Esophagus (tissue), 2 donors: ENCODE measurements around the gene TMEM132D. TPM values are rescaled to one million over a fixed set of nuclear protein-coding genes. Genes with fewer than 3 reads are reported as not detected.
"Not testable (repeated sequence)": the region's sequence is repeated elsewhere in the genome, so short reads cannot be mapped to it uniquely, and the experiment has no call there.

Experiments
- H3K27ac ChIP-seq, 2 donors: one replicate each; pipeline ENCODE4 v1.5.1; 2013; ENCODE audit warnings: low read depth in 2 of 2, mild to moderate bottlenecking in 2 of 2, inconsistent platforms in 1 of 2, low read length in 1 of 2, moderate library complexity in 1 of 2
- H3K27me3 ChIP-seq, 2 donors: one replicate each; pipeline ENCODE4 v1.6.1; 2013; ENCODE audit warnings: low read length in 2 of 2, control low read depth in 1 of 2, mild to moderate bottlenecking in 1 of 2; ENCODE audit not compliant: insufficient read depth in 2 of 2, control insufficient read depth in 1 of 2
- H3K36me3 ChIP-seq, 2 donors: one replicate each; pipeline ENCODE4 v1.6.1; 2013; ENCODE audit warnings: low read length in 1 of 2; ENCODE audit not compliant: control insufficient read depth in 2 of 2, insufficient read depth in 2 of 2
- H3K4me1 ChIP-seq, 2 donors: one replicate each; pipeline ENCODE4 v1.6.1; 2013; ENCODE audit warnings: low read length in 1 of 2; ENCODE audit not compliant: control insufficient read depth in 2 of 2, insufficient read depth in 2 of 2
- H3K4me3 ChIP-seq, 2 donors: one replicate each; pipeline ENCODE4 v1.5.1; 2013; ENCODE audit warnings: low read length in 2 of 2, mild to moderate bottlenecking in 2 of 2, low read depth in 1 of 2, moderate library complexity in 1 of 2
- H3K9me3 ChIP-seq, 2 donors: one replicate each; pipeline ENCODE4 v1.6.1; 2013; ENCODE audit warnings: mild to moderate bottlenecking in 2 of 2, low read depth in 1 of 2, low read length in 1 of 2, moderate library complexity in 1 of 2; ENCODE audit not compliant: control insufficient read depth in 2 of 2, insufficient read depth in 1 of 2
- WGBS, 2 donors: extraction: QIAGEN DNeasy Blood & Tissue Kit; methylation state at CpG; one replicate each; pipeline ENCODE4 v1.1.7; 2013; 5-methylcytosine and 5-hydroxymethylcytosine counted together
- polyA plus RNA-seq, 2 donors: library from polyadenylated mRNA; stranded (reverse); fragments of 200-250 nt; gene quantifications; one replicate each; pipeline ENCODE4 v1.2.3, GENCODE V29; 2013
- donor health status: healthy with polysubstance abuse.
- donor health status: Bipolar disorder and iron deficiency.

TMEM132D gene
- polyA plus RNA-seq, 2 donors, result not detected

DNA sequence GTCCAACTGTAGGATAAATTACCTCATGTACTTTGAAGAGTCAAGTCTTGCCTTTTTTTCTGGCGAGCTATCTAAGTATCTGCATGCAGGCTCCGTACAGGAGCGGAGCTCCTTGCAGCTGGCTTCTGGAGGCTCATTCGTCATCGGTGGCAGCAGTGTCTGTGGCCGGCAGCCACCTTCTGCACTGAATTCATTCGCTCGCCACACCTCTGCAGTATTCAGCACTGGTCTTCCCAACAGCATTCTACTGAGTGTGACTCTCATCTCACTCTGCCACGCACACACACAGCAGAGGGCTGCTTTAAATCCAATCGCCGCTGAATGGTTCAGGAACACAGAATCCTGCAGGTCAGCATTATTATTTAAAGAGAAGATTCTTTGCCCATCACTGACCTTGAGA lies 850.6 kb downstream of the TMEM132D start:
- H3K9me3 ChIP-seq, result peaks cover 2 to 3% of the 10 kb centered on the region in 2 donors
- no peaks in the 10 kb centered on the region for H3K27me3 ChIP-seq
- no peaks in the 10 kb centered on the region for H3K4me1 ChIP-seq
- H3K27ac ChIP-seq, result no peak overlapping the region
- 53 to 64% methylated on average over 11 of the region's 11 CpGs for WGBS, 2 donors
- no peak overlapping the region for H3K4me3 ChIP-seq
- no peaks in the 10 kb centered on the region for H3K36me3 ChIP-seq

GRCh38 chr12:129052373-129052772 lies 851.5 kb downstream of the TMEM132D start:
- no peak overlapping the region for H3K4me3 ChIP-seq
- H3K27me3 ChIP-seq, result no peaks in the 10 kb centered on the region
- H3K4me1 ChIP-seq, result no peaks in the 10 kb centered on the region
- no peak overlapping the region for H3K27ac ChIP-seq
- H3K36me3 ChIP-seq, result no peaks in the 10 kb centered on the region
- peaks cover 2 to 3% of the 10 kb centered on the region in 2 donors for H3K9me3 ChIP-seq

DNA sequence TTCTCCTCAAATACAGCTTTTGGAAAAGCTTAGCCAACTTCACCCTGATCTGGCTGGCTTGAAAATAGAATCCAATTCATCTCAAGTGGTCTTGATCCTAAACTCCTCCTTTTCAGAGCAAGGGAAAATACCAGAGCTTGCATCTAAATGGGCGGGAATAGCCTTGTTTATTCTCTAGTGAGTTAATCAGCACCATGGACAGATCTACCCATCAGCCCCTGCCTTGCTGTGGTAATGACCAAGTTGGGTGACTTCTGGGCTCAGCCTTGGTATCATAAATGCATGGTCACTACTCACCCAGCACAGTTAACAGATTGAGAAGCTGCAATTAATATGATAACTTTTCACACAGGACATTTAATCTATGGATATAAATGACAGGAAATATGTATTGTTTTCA lies 853.9 kb downstream of the TMEM132D start:
- Histone ChIP-seq H3K9me3 (peaks cover 0 to 3% of the 10 kb centered on the region in 2 donors), H3K4me1 (no peaks in the 10 kb centered on the region), H3K4me3 (no peak overlapping the region), H3K36me3 (no peaks in the 10 kb centered on the region), H3K27me3 (no peaks in the 10 kb centered on the region), H3K27ac (no peak overlapping the region)
- WGBS, 2 donors, result 6 to 9% methylated on average over 1 of the region's 1 CpG

DNA sequence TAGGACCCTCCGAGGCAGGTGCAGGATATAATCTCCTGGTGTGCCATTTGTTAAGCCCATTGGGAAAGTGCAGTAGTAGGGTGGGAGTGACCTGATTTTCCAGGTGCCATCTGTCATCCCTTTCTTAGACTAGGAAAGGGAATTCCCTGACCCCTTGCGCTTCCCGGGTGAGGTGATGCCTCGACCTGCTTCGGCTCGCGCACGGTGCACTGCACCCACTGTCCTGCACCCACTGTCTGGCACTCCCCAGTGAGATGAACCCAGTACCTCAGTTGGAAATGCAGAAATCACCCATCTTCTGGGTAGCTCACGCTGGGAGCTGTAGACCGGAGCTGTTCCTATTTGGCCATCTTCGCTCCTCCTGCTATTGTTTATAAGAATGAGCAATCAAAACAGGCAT lies 860.5 kb downstream of the TMEM132D start:
- WGBS, 2 donors, result 84 to 87% methylated on average over 11 of the region's 11 CpGs
- H3K27ac ChIP-seq, H3K36me3 ChIP-seq, H3K4me3 ChIP-seq, H3K27me3 ChIP-seq, H3K9me3 ChIP-seq, H3K4me1 ChIP-seq: not testable (repeated sequence)

- Histone ChIP-seq H3K4me3 (no peak overlapping the region), H3K36me3 (no peaks in the 10 kb centered on the region), H3K4me1 (no peaks in the 10 kb centered on the region), H3K9me3 (peaks cover 2 to 3% of the 10 kb centered on the region in 2 donors), H3K27ac (no peak overlapping the region), H3K27me3 (no peaks in the 10 kb centered on the region)
- WGBS, 2 donors, result 76 to 83% methylated on average over 9 of the region's 9 CpGs
Measured at GRCh38 chr12:129036135-129036534, 867.7 kb downstream of the TMEM132D start.

- H3K4me1 ChIP-seq, result no peaks in the 10 kb centered on the region
- no peak overlapping the region for H3K27ac ChIP-seq
- 80 to 82% methylated on average over 15 of the region's 15 CpGs for whole genome bisulfite sequencing, 2 donors
- H3K4me3 ChIP-seq, result no peak overlapping the region
- no peaks in the 10 kb centered on the region for H3K36me3 ChIP-seq
- H3K9me3 ChIP-seq, result peaks cover 2 to 3% of the 10 kb centered on the region in 2 donors
- H3K27me3 ChIP-seq, result no peaks in the 10 kb centered on the region
Measured at GRCh38 chr12:129034558-129035289, 869.1 kb downstream of the TMEM132D start.

GRCh38 chr12:129028844-129029243 lies 875.0 kb downstream of the TMEM132D start:
- Histone ChIP-seq H3K4me1 (no peaks in the 10 kb centered on the region), H3K27me3 (no peaks in the 10 kb centered on the region), H3K4me3 (no peak overlapping the region), H3K9me3 (peaks cover 0 to 5% of the 10 kb centered on the region in 2 donors), H3K36me3 (no peaks in the 10 kb centered on the region), H3K27ac (no peak overlapping the region)
- WGBS, 2 donors, result 49 to 51% methylated on average over 16 of the region's 16 CpGs

DNA sequence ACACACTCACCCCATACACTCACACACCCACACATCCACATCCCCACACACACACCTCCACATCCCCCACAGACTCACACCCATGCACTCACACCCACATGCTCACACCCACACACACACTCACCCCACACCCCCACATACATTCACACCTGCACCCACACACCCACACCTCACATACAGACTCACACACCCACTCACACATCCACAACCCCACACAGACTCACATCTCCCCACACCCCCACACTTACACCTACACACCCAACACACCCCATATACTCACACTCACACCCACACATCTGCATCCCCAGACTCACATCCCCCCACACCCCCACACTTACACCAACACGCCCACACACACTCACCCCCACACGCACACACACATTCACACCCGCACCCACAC lies 878.8 kb downstream of the TMEM132D start:
- Histone ChIP-seq H3K27ac (no peak overlapping the region), H3K27me3 (no peaks in the 10 kb centered on the region), H3K36me3 (no peaks in the 10 kb centered on the region), H3K4me3 (no peak overlapping the region), H3K4me1 (no peaks in the 10 kb centered on the region), H3K9me3 (peaks cover 3 to 12% of the 10 kb centered on the region in 2 donors)
- 84 to 92% methylated on average over 3 of the region's 3 CpGs for WGBS, 2 donors
